ENCODE data around the gene CAMK1D.

The CAMK1D gene

DNA sequence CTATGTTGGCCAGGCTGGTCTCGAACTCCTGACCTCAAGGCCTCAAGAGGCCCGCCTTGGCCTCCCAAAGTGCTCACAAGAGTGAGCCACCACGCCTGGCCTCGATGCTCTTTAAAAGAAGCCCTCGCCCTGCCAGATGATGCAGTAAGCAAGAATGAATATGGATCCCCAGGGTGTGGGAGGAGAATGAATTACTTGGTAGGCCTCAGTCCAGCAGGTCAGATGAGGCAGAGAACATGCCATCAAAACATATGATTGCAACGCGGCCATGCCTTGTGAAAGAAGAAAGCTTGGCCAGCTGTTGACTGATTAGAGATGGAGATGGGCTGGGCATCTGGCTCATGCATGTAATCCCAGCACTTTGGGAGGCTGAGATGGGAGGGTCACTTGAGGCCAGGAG lies 68.7 kb downstream of the CAMK1D start:
- TF ChIP-seq GATA3 (IDR thresholded peaks at IDR 0.05; ENCODE audit: low read depth, low read length) (no peak), GATA2 (IDR thresholded peaks at IDR 0.05; ENCODE audit: low read depth, low read length) (no peak)

GRCh38 chr10:12418725-12419261 lies 69.4 kb downstream of the CAMK1D start:
- TF ChIP-seq GATA3 (IDR thresholded peaks at IDR 0.05; ENCODE audit: low read depth, low read length) (no peak), GATA2 (IDR thresholded peaks at IDR 0.05; ENCODE audit: low read depth, low read length) (no peak)

DNA sequence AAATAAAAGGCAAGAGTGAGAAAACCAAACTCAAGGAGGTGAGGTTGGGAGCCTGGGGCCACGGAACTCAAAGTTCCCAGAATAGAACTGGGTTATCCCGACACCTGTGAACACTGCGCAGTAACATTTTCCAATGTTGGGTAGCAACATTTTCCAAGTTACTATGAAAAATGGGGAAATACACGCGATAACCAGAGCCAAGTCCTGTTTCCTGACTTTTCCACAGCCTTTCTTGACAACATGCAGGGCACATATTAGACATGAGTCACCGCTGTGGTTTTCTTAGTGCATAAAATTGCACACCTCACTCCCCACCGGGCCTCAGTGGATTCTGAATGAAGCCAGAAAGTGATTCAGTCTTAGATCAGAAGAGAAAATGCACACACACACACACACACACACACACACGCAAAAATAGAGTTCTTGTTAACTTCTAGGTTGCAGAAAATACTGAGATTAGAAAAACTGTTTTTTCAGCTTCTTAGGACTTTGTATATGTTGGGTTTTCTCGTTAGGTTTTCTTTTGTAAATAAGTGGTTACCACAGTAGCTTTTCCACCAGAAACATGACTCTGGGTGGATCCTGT lies 70.0 kb downstream of the CAMK1D start:
- TF ChIP-seq GATA2 (IDR thresholded peaks at IDR 0.05; ENCODE audit: low read depth, low read length) (no peak), GATA3 (IDR thresholded peaks at IDR 0.05; ENCODE audit: low read depth, low read length) (no peak)

DNA sequence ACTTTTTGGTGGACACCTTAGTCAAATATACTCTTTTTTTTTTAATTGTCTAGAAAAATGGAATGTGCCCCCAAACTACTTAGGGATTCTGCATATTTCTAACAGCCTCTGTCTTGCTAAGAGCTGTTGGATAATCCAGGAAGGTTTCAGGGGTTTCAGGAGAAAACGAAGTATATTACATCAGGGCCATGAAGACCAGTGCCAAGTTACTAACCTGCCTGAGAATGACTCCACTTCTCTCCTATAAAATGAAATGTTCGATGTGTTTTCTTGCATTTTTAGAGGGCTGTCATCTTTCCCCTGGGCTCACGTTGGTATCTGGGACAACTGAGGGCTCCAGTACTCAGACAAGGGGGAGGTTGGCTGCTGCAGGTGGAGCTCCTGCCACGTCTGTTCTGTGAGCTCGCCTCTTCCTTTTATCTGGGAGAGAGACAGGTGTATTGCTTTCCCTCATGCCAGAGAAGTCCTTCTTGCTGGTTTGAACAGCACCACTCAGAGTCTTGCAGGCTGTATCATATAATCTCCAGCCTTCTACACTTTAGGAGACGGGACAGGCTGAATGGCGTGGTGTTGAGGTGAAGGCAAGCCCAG lies 71.3 kb downstream of the CAMK1D start:
- TF ChIP-seq GATA3 (IDR thresholded peaks at IDR 0.05; ENCODE audit: low read depth, low read length) = no peak
- TF ChIP-seq GATA2 (IDR thresholded peaks at IDR 0.05; ENCODE audit: low read depth, low read length) = no peak

DNA sequence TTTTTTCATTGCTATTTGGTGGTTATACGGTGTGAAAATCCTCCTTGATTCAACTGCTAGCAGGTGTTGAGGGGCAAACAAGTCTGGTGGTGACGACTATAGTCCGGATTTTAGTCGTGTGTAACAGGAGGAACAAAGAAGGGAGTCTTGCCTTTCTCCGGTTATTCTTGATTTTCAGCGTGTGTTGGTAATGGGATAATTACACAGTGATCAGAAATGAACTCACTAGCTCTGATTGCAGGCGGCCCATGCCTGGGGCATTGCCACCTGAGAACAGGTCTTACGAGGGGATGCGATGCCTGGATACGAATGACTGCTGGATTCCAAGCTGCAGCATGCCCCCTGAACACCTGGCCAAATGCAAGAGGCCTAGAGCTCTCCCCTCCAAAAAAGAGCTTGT lies 72.8 kb downstream of the CAMK1D start:
- TF ChIP-seq GATA2 (IDR thresholded peaks at IDR 0.05; ENCODE audit: low read depth, low read length) (no peak), GATA3 (IDR thresholded peaks at IDR 0.05; ENCODE audit: low read depth, low read length) (no peak)

DNA sequence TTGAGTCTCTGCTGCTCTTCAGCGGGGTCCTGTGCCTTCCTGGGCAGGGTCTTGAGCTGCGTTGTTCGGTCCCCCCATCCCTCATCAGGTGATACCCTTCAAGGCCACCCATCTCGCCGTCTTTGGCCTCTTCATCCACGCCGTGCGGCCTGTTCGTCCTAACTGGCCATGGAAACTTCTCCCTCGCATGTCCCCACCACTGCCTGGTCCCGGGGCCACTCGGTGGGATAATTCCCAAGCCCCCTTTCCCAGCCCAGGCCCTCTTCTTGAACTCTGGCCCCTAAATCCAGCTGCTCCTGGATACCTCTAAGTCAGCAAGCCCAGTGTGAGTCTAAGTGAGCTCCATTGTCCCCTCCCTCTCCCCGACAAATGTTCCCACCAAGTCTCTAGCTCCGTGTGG lies 74.5 kb downstream of the CAMK1D start:
- no peak for TF ChIP-seq GATA2 (IDR thresholded peaks at IDR 0.05; ENCODE audit: low read depth, low read length)
- TF ChIP-seq GATA3 (IDR thresholded peaks at IDR 0.05; ENCODE audit: low read depth, low read length) = no peak

DNA sequence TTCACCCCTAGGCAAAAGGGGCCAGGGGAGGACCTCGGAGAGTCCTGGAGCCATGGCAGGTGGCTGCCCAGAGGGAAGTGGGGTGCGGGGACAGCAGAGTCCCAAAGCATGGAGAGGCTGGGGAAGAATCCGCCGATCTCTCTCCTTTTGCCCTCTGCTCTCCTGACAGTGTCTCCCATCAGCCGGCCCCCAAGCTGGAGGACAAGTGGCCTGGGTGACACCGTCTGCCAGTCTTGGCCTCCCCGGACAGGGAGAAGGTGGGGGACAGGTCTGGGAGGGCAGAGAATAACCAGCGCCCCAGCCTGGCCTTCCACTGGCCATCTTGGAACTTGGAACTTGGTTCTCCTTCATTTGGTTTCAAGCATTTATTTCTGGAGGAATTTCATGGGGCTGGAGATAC lies 77.9 kb downstream of the CAMK1D start:
- no peak for TF ChIP-seq GATA3 (IDR thresholded peaks at IDR 0.05; ENCODE audit: low read depth, low read length)
- TF ChIP-seq GATA2 (IDR thresholded peaks at IDR 0.05; ENCODE audit: low read depth, low read length) = no peak

GRCh38 chr10:12428447-12429135 lies 79.2 kb downstream of the CAMK1D start:
- TF ChIP-seq GATA3 (IDR thresholded peaks at IDR 0.05; ENCODE audit: low read depth, low read length) (no peak), GATA2 (IDR thresholded peaks at IDR 0.05; ENCODE audit: low read depth, low read length) (no peak)

DNA sequence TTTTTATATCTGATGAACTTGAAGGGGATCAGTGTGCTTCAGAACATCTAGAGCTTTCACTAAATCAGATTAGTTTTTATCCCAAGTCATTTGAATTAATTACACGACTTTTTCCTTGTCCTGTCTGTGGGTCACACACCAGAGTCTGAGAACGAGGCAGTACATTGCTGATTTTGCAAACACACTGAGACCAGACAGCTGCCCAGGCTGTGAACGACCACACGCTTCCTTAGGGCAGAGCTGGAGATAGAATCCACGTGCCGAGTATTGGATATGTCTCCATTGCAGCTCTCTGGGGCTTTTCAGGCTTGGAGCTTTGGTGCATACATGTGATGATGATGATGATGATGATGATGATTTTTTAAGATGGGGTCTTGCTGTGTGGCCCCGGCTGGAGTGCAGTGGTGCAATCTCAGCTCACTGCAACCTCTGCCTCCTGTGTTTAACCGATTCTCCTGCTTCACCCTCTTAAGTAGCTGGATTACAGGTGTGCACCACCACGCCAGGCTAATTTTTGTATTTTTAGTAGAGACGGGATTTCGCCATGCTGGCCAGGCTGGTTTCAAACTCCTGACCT lies 81.1 kb downstream of the CAMK1D start:
- TF ChIP-seq GATA3 (IDR thresholded peaks at IDR 0.05; ENCODE audit: low read depth, low read length) = no peak
- TF ChIP-seq GATA2 (IDR thresholded peaks at IDR 0.05; ENCODE audit: low read depth, low read length) = no peak

- TF ChIP-seq GATA3 (IDR thresholded peaks at IDR 0.05; ENCODE audit: low read depth, low read length) = no peak
- no peak for TF ChIP-seq GATA2 (IDR thresholded peaks at IDR 0.05; ENCODE audit: low read depth, low read length)
Observed at GRCh38 chr10:12431151-12432101, 82.1 kb downstream of the CAMK1D start.

DNA sequence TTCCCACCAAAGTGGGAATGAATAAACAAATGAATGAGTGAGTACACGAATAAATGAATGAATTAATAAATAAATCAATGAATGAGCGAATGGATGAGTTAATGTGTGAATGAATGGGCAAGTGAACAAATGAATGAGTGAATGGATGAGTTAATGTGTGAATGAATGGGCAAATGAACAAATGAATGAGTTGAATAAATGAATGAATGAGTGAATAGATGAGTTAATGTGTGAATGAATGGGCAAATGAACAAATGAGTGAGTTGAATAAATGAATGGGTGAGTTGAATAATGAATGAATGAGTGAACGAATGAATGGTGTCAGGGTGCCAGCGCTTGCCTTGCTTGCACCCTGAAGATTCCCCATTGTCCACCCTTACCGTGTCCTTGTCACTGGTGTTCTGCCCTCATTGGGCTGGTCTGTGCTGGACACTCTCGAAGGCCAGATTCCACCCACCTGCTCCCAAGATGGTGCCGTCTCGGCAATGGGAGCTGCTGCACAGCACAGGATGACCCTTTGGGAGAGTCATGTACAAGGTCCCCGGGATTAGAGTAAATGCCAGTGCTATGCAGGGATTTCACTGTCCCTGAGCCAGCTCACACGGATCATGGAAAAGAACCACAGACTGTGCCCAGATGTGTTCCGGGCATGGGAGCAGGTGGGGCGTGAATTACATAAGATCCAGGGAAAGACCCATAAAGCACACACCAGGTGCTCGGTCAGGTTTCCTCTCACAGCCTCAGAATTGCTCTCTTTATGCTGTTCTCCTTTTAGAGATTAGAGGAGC lies 83.2 kb downstream of the CAMK1D start:
- no peak for TF ChIP-seq GATA2 (IDR thresholded peaks at IDR 0.05; ENCODE audit: low read depth, low read length)

DNA sequence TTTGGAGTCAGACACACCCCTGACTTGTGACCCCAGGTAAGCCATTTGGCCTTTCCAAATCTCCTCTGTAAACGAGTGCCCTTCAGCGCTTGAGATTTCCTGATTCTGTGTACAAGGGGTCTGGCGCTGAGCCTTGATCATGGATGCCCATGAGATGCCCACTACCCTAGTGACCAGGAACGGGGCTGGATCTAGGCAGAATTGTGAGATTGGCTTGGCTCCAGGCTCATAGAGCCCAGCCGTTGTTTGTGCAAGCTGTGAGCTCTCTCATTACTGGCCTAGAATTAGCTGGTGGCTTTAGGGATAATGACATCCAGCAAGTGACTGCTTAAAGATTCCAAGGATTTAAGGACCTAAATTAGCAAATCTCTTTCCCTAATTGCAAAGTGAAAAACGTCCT lies 84.9 kb downstream of the CAMK1D start:
- no peak for TF ChIP-seq GATA3 (IDR thresholded peaks at IDR 0.05; ENCODE audit: low read depth, low read length)
- no peak for TF ChIP-seq GATA2 (IDR thresholded peaks at IDR 0.05; ENCODE audit: low read depth, low read length)

GRCh38 chr10:12435348-12435747 lies 86.0 kb downstream of the CAMK1D start:
- no peak for TF ChIP-seq GATA3 (IDR thresholded peaks at IDR 0.05; ENCODE audit: low read depth, low read length)
- no peak for TF ChIP-seq GATA2 (IDR thresholded peaks at IDR 0.05; ENCODE audit: low read depth, low read length)
